ENCODE data around the gene RHBDD3. TPM values are rescaled to one million over a fixed set of nuclear protein-coding genes. Genes with fewer than 3 reads are reported as not detected.

RHBDD3 gene
- total and polyA plus RNA-seq, 2 of the 8 experiments (the other 6 are each of a cell fraction or from before 2014, with no cell fraction given) = 72.1 to 117 TPM

- TF ChIP-seq ATF2 (IDR thresholded peaks at IDR 0.05; ENCODE audit: low read length) = no peak
- TF ChIP-seq TAF7 (optimal IDR thresholded peaks at IDR 0.05; ENCODE audit: borderline replicate concordance, low read depth, low read length) = peak; percentile 33
- TF ChIP-seq KDM1A (IDR thresholded peaks at IDR 0.05; ENCODE audit: borderline replicate concordance, low read length) = peak; percentile 77
- TF ChIP-seq EGR1 (IDR thresholded peaks at IDR 0.05; ENCODE audit: borderline replicate concordance, low read depth, low read length) = no peak
These were observed 39.2 kb upstream of the RHBDD3 start (continued) for GRCh38 chr22:29306835-29307595.
